Activated CD4-positive, CD25-positive, alpha-beta regulatory T cell (primary cell): Measurements from ENCODE around the gene PADI6.

Experiments
- DNase-seq, 4 experiments: peaks; one replicate each; lab custom pipeline; 2025; lab: John Stamatoyannopoulos, UW

Gene PADI6

GRCh38 chr1:17434016-17434415 is 62.0 kb downstream of the PADI6 start:
- no peak for DNase-seq

- DNase-seq, result no peak
Measured at GRCh38 chr1:17434601-17435000, 62.6 kb downstream of the PADI6 start.

GRCh38 chr1:17436380-17437174 is 64.6 kb downstream of the PADI6 start:
- DNase-seq, result no peak

- no peak for DNase-seq
Measured at GRCh38 chr1:17437260-17437579, 65.2 kb downstream of the PADI6 start.

GRCh38 chr1:17437580-17438317 is 65.8 kb downstream of the PADI6 start:
- peak; percentile 38 to 55 (median 44) for DNase-seq

GRCh38 chr1:17438318-17439249 is 66.6 kb downstream of the PADI6 start:
- DNase-seq, result peak; percentile 33 to 43 (median 36)

- peak; percentile 42 to 57 (median 51) for DNase-seq
Measured at GRCh38 chr1:17439250-17440073, 67.5 kb downstream of the PADI6 start, which contains the start of gene RCC2. RCC2 (minus strand) TSS chr1:17439677; CDS start chr1:17438514, 1,163 bp downstream.

- DNase-seq, result no peak
Measured at GRCh38 chr1:17440074-17440826, 68.3 kb downstream of the PADI6 start.

GRCh38 chr1:17440827-17441168 is 68.8 kb downstream of the PADI6 start:
- no peak for DNase-seq

GRCh38 chr1:17441265-17441992 is 69.4 kb downstream of the PADI6 start:
- DNase-seq, result no peak

- no peak for DNase-seq
Measured at GRCh38 chr1:17441993-17442357, 70.0 kb downstream of the PADI6 start.

- no peak for DNase-seq
Measured at GRCh38 chr1:17442841-17443240, 70.8 kb downstream of the PADI6 start.

- DNase-seq, result no peak
Measured at GRCh38 chr1:17447501-17447992, 75.6 kb downstream of the PADI6 start.
